WTC11 (cell line): ENCODE data around the gene GREB1. TPM values are rescaled to one million over a fixed set of nuclear protein-coding genes. Genes with fewer than 3 reads are reported as not detected.

Experiments used
- ATAC-seq: fragments of 200-7000 bp; cut with Tn5 transposase; 2 replicates; pipeline ENCODE4 v1.10.0; 2021; ENCODE audit warnings: mild to moderate bottlenecking, moderate library complexity
- CTCF ChIA-PET: fragments of 300-600 bp; sonication (Branson Sonifier 250); formaldehyde crosslinking; loops from one replicate; lab custom pipeline; 2021; ENCODE audit warnings: antibody characterized with exemption; lab: Charles Lee
- POLR2A ChIA-PET: fragments of 350-600 bp; sonication (Branson Sonifier 250); formaldehyde crosslinking; loops from one replicate; lab custom pipeline; 2021; ENCODE audit warnings: antibody characterized with exemption; lab: Charles Lee
- DNase-seq: peaks from one replicate; pipeline ENCODE4 v3.0.0; 2021; ENCODE audit warnings: low spot score
- H3K27ac Mint-ChIP-seq: 2 replicates; pipeline ENCODE4 v1.8.0; 2021; ENCODE audit warnings: mixed read lengths
- H3K27me3 Mint-ChIP-seq: 2 replicates; pipeline ENCODE4 v1.8.0; 2021; ENCODE audit warnings: low read depth, mild to moderate bottlenecking, moderate library complexity, mixed read lengths
- H3K36me3 Mint-ChIP-seq: 2 replicates; pipeline ENCODE4 v1.8.0; 2021; ENCODE audit warnings: mixed read lengths
- H3K4me1 Mint-ChIP-seq: 2 replicates; pipeline ENCODE4 v1.8.0; 2022; ENCODE audit warnings: mixed read lengths
- H3K4me3 Mint-ChIP-seq: 2 replicates; pipeline ENCODE4 v1.8.0; 2021; ENCODE audit warnings: mild to moderate bottlenecking, moderate library complexity, mixed read lengths
- H3K9me3 Mint-ChIP-seq: 2 replicates; pipeline ENCODE4 v1.8.0; 2021; ENCODE audit warnings: mixed read lengths
- ATF6 ChIP-seq: sonication (generic); formaldehyde crosslinking; IDR thresholded peaks from 2 replicates; pipeline ENCODE4 v1.8.1; 2023; ENCODE audit warnings: mild to moderate bottlenecking, missing genetic modification reagents
- E2F5 ChIP-seq: sonication (generic); formaldehyde crosslinking; IDR thresholded peaks from 2 replicates; pipeline ENCODE4 v1.8.1; 2022; ENCODE audit warnings: mild to moderate bottlenecking, moderate library complexity, missing genetic modification reagents
- FOXJ3 ChIP-seq: sonication (generic); formaldehyde crosslinking; IDR thresholded peaks from 2 replicates; pipeline ENCODE4 v1.9.0; 2021; ENCODE audit warnings: missing genetic modification reagents, mild to moderate bottlenecking, borderline replicate concordance
- GABPB1 ChIP-seq: sonication (generic); formaldehyde crosslinking; IDR thresholded peaks from 2 replicates; pipeline ENCODE4 v1.8.1; 2023; ENCODE audit warnings: mild to moderate bottlenecking, missing genetic modification reagents
- GRHL2 ChIP-seq: fragments of 250-450 bp; sonication (Bioruptor Pico); IDR thresholded peaks from 2 replicates; pipeline ENCODE4 v1.8.0; 2022; ENCODE audit warnings: mild to moderate bottlenecking, moderate library complexity; ENCODE audit not compliant: insufficient replicate concordance, severe bottlenecking
- IRF2 ChIP-seq: sonication (generic); formaldehyde crosslinking; IDR thresholded peaks from 2 replicates; pipeline ENCODE4 v1.8.0; 2022; ENCODE audit warnings: low read depth, missing genetic modification reagents, borderline replicate concordance
- KAT7 ChIP-seq: sonication (generic); formaldehyde crosslinking; IDR thresholded peaks from 2 replicates; pipeline ENCODE4 v1.8.1; 2023; ENCODE audit warnings: missing genetic modification reagents, mild to moderate bottlenecking, borderline replicate concordance
- MXD4 ChIP-seq: fragments of 250-450 bp; sonication (Bioruptor Pico); IDR thresholded peaks from 2 replicates; pipeline ENCODE4 v1.8.0; 2021; ENCODE audit warnings: mild to moderate bottlenecking, moderate library complexity, borderline replicate concordance
- NR3C1 ChIP-seq: sonication (generic); formaldehyde crosslinking; conservative IDR thresholded peaks from 2 replicates; pipeline ENCODE4 v1.8.1; 2023; ENCODE audit warnings: low read depth, mild to moderate bottlenecking, missing genetic modification reagents
- PREB ChIP-seq: sonication (generic); formaldehyde crosslinking; IDR thresholded peaks from 2 replicates; pipeline ENCODE4 v1.8.1; 2022; ENCODE audit warnings: mild to moderate bottlenecking, missing genetic modification reagents, moderate library complexity, borderline replicate concordance
- RELA ChIP-seq: sonication (generic); formaldehyde crosslinking; IDR thresholded peaks from 2 replicates; pipeline ENCODE4 v1.8.1; 2022; ENCODE audit warnings: missing genetic modification reagents, mild to moderate bottlenecking, borderline replicate concordance
- TEAD4 ChIP-seq: sonication (generic); formaldehyde crosslinking; IDR thresholded peaks from 2 replicates; pipeline ENCODE4 v1.8.0; 2022; ENCODE audit warnings: mild to moderate bottlenecking, missing genetic modification reagents
- ZMAT4 ChIP-seq: fragments of 250-450 bp; sonication (Bioruptor Pico); IDR thresholded peaks from 2 replicates; pipeline ENCODE4 v1.9.0; 2021; ENCODE audit warnings: mild to moderate bottlenecking
- ZNF138 ChIP-seq: sonication (generic); formaldehyde crosslinking; conservative IDR thresholded peaks from 2 replicates; pipeline ENCODE4 v1.8.1; 2022; ENCODE audit warnings: mild to moderate bottlenecking, moderate library complexity, missing genetic modification reagents
- ZNF263 ChIP-seq: sonication (generic); formaldehyde crosslinking; IDR thresholded peaks from 2 replicates; pipeline ENCODE4 v1.8.1; 2022; ENCODE audit warnings: low read depth, mild to moderate bottlenecking, moderate library complexity, missing genetic modification reagents
- ZNF396 ChIP-seq: fragments of 250-450 bp; sonication (Bioruptor Pico); IDR thresholded peaks from 2 replicates; pipeline ENCODE4 v1.8.0; 2021; ENCODE audit warnings: mild to moderate bottlenecking, moderate library complexity, borderline replicate concordance
- ZNF512 ChIP-seq: sonication (generic); formaldehyde crosslinking; IDR thresholded peaks from 2 replicates; pipeline ENCODE4 v1.8.1; 2022; ENCODE audit warnings: missing genetic modification reagents, borderline replicate concordance
- ZNF532 ChIP-seq: fragments of 250-450 bp; sonication (Bioruptor Pico); IDR thresholded peaks from 2 replicates; pipeline ENCODE4 v1.9.0; 2021; ENCODE audit warnings: mild to moderate bottlenecking, borderline replicate concordance
- total RNA-seq: library from RNA; stranded (reverse); gene quantifications from 3 replicates; pipeline ENCODE4 v1.2.3, GENCODE V29; 2021

The GREB1 gene
- total RNA-seq, 1 experiment from 2014 or later, result 35.7 TPM

GRCh38 chr2:11540996-11541692, 7.3 kb downstream of the GREB1 start:
- 0 out of 2 replicates have a peak, but pooled peaks have one; percentile 19 for TF ChIP-seq ZNF138 (CRISPR knock-in tag)
- no peak for TF ChIP-seq FOXJ3 (CRISPR knock-in tag)
- ATAC-seq (no peak), DNase-seq (no peak)
- Mint-ChIP-seq H3K36me3 (no peaks in the 10 kb centered on the region), H3K4me3 (peak overlapping the region; percentile 26; the same call in 1 of the 2 replicates), H3K9me3 (no peaks in the 10 kb centered on the region), H3K4me1 (peaks cover 64% of the 10 kb centered on the region), H3K27me3 (no peaks in the 10 kb centered on the region), H3K27ac (peak overlapping the region; percentile 88)
- ChIA-PET CTCF (interaction anchor here (1.9 kb wide), 1 partner anchor 43 kb away, joined by 7 read pairs; no protein-coding TSS in a partner anchor), POLR2A (no interaction called here)

- peak overlapping the region; percentile 88 for H3K27ac Mint-ChIP-seq
- H3K9me3 Mint-ChIP-seq, result no peaks in the 10 kb centered on the region
- ATAC-seq (0 out of 2 replicates have a peak, but pooled peaks have one; percentile 9), DNase-seq (no peak)
- no peak overlapping the region for H3K4me3 Mint-ChIP-seq
- CTCF ChIA-PET, result interaction anchor here (0.8 to 1.9 kb wide), 3 partner anchors 8 to 42 kb away, joined by 3 to 7 read pairs (median 3); partner anchors contain the start of gene GREB1
- TF ChIP-seq E2F5 (no peak), ZNF532 (CRISPR knock-in tag) (no peak), ZNF396 (CRISPR knock-in tag) (no peak), ZNF512 (CRISPR knock-in tag) (no peak), TEAD4 (CRISPR knock-in tag) (no peak), GRHL2 (CRISPR knock-in tag) (no peak), MXD4 (CRISPR knock-in tag) (no peak), ZMAT4 (no peak), GABPB1 (no peak), ZNF263 (CRISPR knock-in tag) (no peak)
- H3K36me3 Mint-ChIP-seq, result no peaks in the 10 kb centered on the region
- no peaks in the 10 kb centered on the region for H3K27me3 Mint-ChIP-seq
- H3K4me1 Mint-ChIP-seq, result peaks cover 61% of the 10 kb centered on the region
- POLR2A ChIA-PET, result no interaction called here
Observed at GRCh38 chr2:11541693-11542274, 7.9 kb downstream of the GREB1 start.

- Mint-ChIP-seq H3K9me3 (no peaks in the 10 kb centered on the region), H3K27ac (peak overlapping the region; percentile 88), H3K4me3 (no peak overlapping the region; the same call in 1 of the 2 replicates), H3K36me3 (no peaks in the 10 kb centered on the region), H3K4me1 (peaks cover 61% of the 10 kb centered on the region), H3K27me3 (no peaks in the 10 kb centered on the region)
- POLR2A ChIA-PET, result no interaction called here
- ATAC-seq (peak; percentile 7), DNase-seq (no peak)
- CTCF ChIA-PET, result interaction anchor here (0.8 to 1.9 kb wide), 3 partner anchors 8 to 42 kb away, joined by 3 to 7 read pairs (median 3); partner anchors contain the start of gene GREB1
- TF ChIP-seq RELA (CRISPR knock-in tag) (no peak), ZMAT4 (no peak), IRF2 (CRISPR knock-in tag) (no peak), PREB (CRISPR knock-in tag) (no peak), KAT7 (CRISPR knock-in tag) (no peak), ATF6 (CRISPR knock-in tag) (no peak), NR3C1 (no peak)
Observed at GRCh38 chr2:11542275-11542819, 8.5 kb downstream of the GREB1 start.
